ENCODE data around the gene NTHL1.
A peak's percentile ranks its signal among the peaks of the same experiment; 100 is the strongest.

The NTHL1 gene

GRCh38 chr16:2009164-2009711, 38.4 kb downstream of the NTHL1 start:
- DNase-seq (peak; percentile 34), ATAC-seq (ENCODE audit: insufficient read depth, low read depth) (peak; percentile 37)
- no peak for TF ChIP-seq EZH2 (IDR thresholded peaks at IDR 0.05; ENCODE audit: borderline replicate concordance, low read depth, low read length, severe bottlenecking)
- TF ChIP-seq, protein P1, sequence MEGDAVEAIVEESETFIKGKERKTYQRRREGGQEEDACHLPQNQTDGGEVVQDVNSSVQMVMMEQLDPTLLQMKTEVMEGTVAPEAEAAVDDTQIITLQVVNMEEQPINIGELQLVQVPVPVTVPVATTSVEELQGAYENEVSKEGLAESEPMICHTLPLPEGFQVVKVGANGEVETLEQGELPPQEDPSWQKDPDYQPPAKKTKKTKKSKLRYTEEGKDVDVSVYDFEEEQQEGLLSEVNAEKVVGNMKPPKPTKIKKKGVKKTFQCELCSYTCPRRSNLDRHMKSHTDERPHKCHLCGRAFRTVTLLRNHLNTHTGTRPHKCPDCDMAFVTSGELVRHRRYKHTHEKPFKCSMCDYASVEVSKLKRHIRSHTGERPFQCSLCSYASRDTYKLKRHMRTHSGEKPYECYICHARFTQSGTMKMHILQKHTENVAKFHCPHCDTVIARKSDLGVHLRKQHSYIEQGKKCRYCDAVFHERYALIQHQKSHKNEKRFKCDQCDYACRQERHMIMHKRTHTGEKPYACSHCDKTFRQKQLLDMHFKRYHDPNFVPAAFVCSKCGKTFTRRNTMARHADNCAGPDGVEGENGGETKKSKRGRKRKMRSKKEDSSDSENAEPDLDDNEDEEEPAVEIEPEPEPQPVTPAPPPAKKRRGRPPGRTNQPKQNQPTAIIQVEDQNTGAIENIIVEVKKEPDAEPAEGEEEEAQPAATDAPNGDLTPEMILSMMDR (IDR thresholded peaks at IDR 0.05; ENCODE audit: borderline replicate concordance, extremely low read depth, low read length, poor library complexity, severe bottlenecking) = no peak
- Histone ChIP-seq H2AFZ (ENCODE audit: low read depth, low read length) (peak overlapping the region; percentile 73), H3K9ac (ENCODE audit: low read depth, low read length) (peak overlapping the region; percentile 95), H3K4me1 (ENCODE audit: insufficient read depth, low read length) (peaks cover 45% of the 10 kb centered on the region), H3K4me3 (ENCODE audit: low read depth in 1 of 2, low read length in 2 of 2) (peak overlapping the region; percentile 70 to 97), H3K79me2 (ENCODE audit: insufficient read depth, low read length) (peaks cover 65% of the 10 kb centered on the region), H3K9me3 (ENCODE audit: insufficient read depth, low read length, severe bottlenecking) (no peaks in the 10 kb centered on the region), H3K27me3 (ENCODE audit: insufficient read depth, low read length, poor library complexity) (no peaks in the 10 kb centered on the region), H4K20me1 (ENCODE audit: insufficient read depth, low read length) (peaks cover 51% of the 10 kb centered on the region), H3K4me2 (ENCODE audit: insufficient read depth, low read length) (peak overlapping the region; percentile 89), H3K36me3 (ENCODE audit: insufficient read depth, low read length) (peaks cover 37% of the 10 kb centered on the region), H3K27ac (ENCODE audit: low read length) (peak overlapping the region; percentile 80)

DNA sequence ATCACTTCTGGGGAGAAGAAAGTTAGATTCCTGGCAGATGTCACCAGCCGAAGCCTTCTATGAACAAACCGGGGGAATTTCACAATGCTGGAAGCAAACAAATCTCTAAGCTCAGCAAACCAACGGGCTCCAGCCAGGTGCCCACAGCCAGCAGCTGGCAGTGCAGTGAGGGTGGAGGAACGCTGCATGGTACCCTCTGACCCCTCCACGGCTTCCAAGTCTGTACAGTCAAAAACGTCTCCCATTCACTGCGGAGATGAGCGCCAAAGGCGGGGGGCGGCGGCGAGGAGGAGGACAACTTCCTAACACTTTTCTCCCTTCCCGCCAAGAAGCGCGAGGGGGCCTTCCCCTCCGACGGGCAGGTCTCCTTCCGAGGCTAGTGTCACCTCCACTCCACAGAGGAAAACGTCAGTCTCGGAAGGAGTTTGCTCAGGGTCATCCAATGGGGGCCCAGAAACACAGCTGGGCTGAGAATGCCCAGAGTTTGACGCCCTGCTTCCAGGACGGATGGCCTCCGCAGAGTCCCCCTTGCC, 38.9 kb downstream of the NTHL1 start:
- Histone ChIP-seq H4K20me1 (ENCODE audit: insufficient read depth, low read length) (peaks cover 57% of the 10 kb centered on the region), H2AFZ (ENCODE audit: low read depth, low read length) (0 out of 2 replicates have a peak overlapping the region, but pooled peaks have one; percentile 73)
- peak; percentile 63 for DNase-seq

GRCh38 chr16:2008009-2008526, 39.6 kb downstream of the NTHL1 start:
- ATAC-seq (ENCODE audit: insufficient read depth, low read depth) (peak; percentile 32), DNase-seq (peak; percentile 67)
- Histone ChIP-seq H3K9ac (ENCODE audit: low read depth, low read length) (peak overlapping the region; percentile 95), H3K79me2 (ENCODE audit: insufficient read depth, low read length) (peaks cover 75% of the 10 kb centered on the region), H3K4me3 (ENCODE audit: low read depth in 1 of 2, low read length in 2 of 2) (peak overlapping the region; percentile 70 to 97; a peak in 3 of 4 replicates), H3K27me3 (ENCODE audit: insufficient read depth, low read length, poor library complexity) (no peaks in the 10 kb centered on the region), H4K20me1 (ENCODE audit: insufficient read depth, low read length) (peaks cover 63% of the 10 kb centered on the region), H3K36me3 (ENCODE audit: insufficient read depth, low read length) (peaks cover 49% of the 10 kb centered on the region), H3K27ac (ENCODE audit: low read length) (peak overlapping the region; percentile 80), H3K4me2 (ENCODE audit: insufficient read depth, low read length) (peak overlapping the region; percentile 89), H3K9me3 (ENCODE audit: insufficient read depth, low read length, severe bottlenecking) (no peaks in the 10 kb centered on the region), H2AFZ (ENCODE audit: low read depth, low read length) (no peak overlapping the region), H3K4me1 (ENCODE audit: insufficient read depth, low read length) (peaks cover 45% of the 10 kb centered on the region)
- TF ChIP-seq, protein P1 (IDR thresholded peaks at IDR 0.05; ENCODE audit: borderline replicate concordance, extremely low read depth, low read length, poor library complexity, severe bottlenecking) = no peak
- TF ChIP-seq EZH2 (IDR thresholded peaks at IDR 0.05; ENCODE audit: borderline replicate concordance, low read depth, low read length, severe bottlenecking) = no peak

More for the DNA sequence above, 38.9 kb downstream of the NTHL1 start:
- peak overlapping the region; percentile 80 for H3K27ac ChIP-seq (ENCODE audit: low read length)
- peak overlapping the region; percentile 70 to 97 for H3K4me3 ChIP-seq (ENCODE audit: low read depth in 1 of 2, low read length in 2 of 2)
- no peak for TF ChIP-seq EZH2 (IDR thresholded peaks at IDR 0.05; ENCODE audit: borderline replicate concordance, low read depth, low read length, severe bottlenecking)
- TF ChIP-seq, protein P1 (IDR thresholded peaks at IDR 0.05; ENCODE audit: borderline replicate concordance, extremely low read depth, low read length, poor library complexity, severe bottlenecking) = no peak
- peak overlapping the region; percentile 95 for H3K9ac ChIP-seq (ENCODE audit: low read depth, low read length)
- no peaks in the 10 kb centered on the region for H3K27me3 ChIP-seq (ENCODE audit: insufficient read depth, low read length, poor library complexity)
- peak; percentile 18; the same call in 1 of the 3 replicates for ATAC-seq (ENCODE audit: insufficient read depth, low read depth)
- peak overlapping the region; percentile 89 for H3K4me2 ChIP-seq (ENCODE audit: insufficient read depth, low read length)
- peaks cover 45% of the 10 kb centered on the region for H3K4me1 ChIP-seq (ENCODE audit: insufficient read depth, low read length)
- H3K9me3 ChIP-seq (ENCODE audit: insufficient read depth, low read length, severe bottlenecking) = no peaks in the 10 kb centered on the region
- H3K79me2 ChIP-seq (ENCODE audit: insufficient read depth, low read length) = peaks cover 70% of the 10 kb centered on the region
- peaks cover 42% of the 10 kb centered on the region for H3K36me3 ChIP-seq (ENCODE audit: insufficient read depth, low read length)

Data from DND-41 (cell line).